Stomach (tissue), 4 donors: ENCODE results near the gene ALOX5AP.

Experiments
- EP300 ChIP-seq: sonication (generic); formaldehyde crosslinking; IDR thresholded peaks from one replicate; pipeline ENCODE4 v1.6.1; 2017; ENCODE audit warnings: antibody characterized with exemption
- POLR2A ChIP-seq, 4 donors: fragments of 450-650 bp; IDR thresholded peaks; one replicate each; pipeline ENCODE4 v1.6.1; 2016; ENCODE audit warnings: antibody characterized with exemption in 4 of 4, control low read depth in 2 of 4, mild to moderate bottlenecking in 1 of 4, moderate library complexity in 1 of 4
- POLR2AphosphoS5 ChIP-seq, 3 donors: sonication (generic); formaldehyde crosslinking; IDR thresholded peaks; one replicate each; pipeline ENCODE4 v1.6.1; 2016; ENCODE audit warnings: antibody characterized with exemption in 3 of 3
- TF ChIP-seq, protein P1 (sequence below), 7 experiments: fragments of 450-650 bp in 4 of 7; fragments of 200-600 bp in 3 of 7; sonication (generic) in 3 of 7; IDR thresholded peaks; one replicate each; pipeline ENCODE4 v1.5.1; 2016 to 2019; ENCODE audit warnings: antibody characterized with exemption in 7 of 7, control low read depth in 2 of 7, mild to moderate bottlenecking in 1 of 7

DNA sequence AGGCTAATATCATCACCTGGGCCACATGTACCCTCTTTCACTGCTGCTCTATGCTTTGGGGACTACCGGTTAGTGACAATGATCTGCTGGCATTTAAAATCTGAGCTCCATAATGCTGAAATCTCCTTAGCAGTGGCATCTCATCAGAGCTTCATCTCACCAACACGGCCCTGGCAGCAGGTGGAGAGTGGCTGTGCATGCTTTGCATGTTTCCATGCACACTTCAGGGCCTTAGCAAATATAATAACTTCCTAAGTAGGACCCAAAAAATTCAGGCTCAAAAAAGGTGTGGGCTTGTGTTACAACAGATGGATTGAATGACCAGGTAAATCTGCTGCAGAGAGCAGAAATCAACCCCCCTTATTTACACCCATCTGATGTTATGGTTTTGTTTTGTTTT is 55.2 kb downstream of the ALOX5AP start:
- no peak for TF ChIP-seq POLR2A (IDR thresholded peaks at IDR 0.05)
- TF ChIP-seq, protein P1, sequence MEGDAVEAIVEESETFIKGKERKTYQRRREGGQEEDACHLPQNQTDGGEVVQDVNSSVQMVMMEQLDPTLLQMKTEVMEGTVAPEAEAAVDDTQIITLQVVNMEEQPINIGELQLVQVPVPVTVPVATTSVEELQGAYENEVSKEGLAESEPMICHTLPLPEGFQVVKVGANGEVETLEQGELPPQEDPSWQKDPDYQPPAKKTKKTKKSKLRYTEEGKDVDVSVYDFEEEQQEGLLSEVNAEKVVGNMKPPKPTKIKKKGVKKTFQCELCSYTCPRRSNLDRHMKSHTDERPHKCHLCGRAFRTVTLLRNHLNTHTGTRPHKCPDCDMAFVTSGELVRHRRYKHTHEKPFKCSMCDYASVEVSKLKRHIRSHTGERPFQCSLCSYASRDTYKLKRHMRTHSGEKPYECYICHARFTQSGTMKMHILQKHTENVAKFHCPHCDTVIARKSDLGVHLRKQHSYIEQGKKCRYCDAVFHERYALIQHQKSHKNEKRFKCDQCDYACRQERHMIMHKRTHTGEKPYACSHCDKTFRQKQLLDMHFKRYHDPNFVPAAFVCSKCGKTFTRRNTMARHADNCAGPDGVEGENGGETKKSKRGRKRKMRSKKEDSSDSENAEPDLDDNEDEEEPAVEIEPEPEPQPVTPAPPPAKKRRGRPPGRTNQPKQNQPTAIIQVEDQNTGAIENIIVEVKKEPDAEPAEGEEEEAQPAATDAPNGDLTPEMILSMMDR (IDR thresholded peaks at IDR 0.05) = no peak
- no peak for TF ChIP-seq EP300
- TF ChIP-seq POLR2AphosphoS5 (IDR thresholded peaks at IDR 0.05) = no peak
